ENCODE data around the gene DHRS7B. TPM values are rescaled to one million over a fixed set of nuclear protein-coding genes. Genes with fewer than 3 reads are reported as not detected.
"Not testable (repeated sequence)": the region's sequence is repeated elsewhere in the genome, so short reads cannot be mapped to it uniquely, and the experiment has no call there.

The DHRS7B gene
- total RNA-seq, 1 donor from 2014 or later = 20.2 TPM

- no peaks in the 10 kb centered on the region for H3K9me3 Mint-ChIP-seq (ENCODE audit: low read depth)
- no peak for DNase-seq (ENCODE audit: low spot score)
- H3K36me3 Mint-ChIP-seq (ENCODE audit: low read depth) = no peaks in the 10 kb centered on the region
- H3K27me3 Mint-ChIP-seq (ENCODE audit: low read depth) = peaks cover 13% of the 10 kb centered on the region
- H3K27ac Mint-ChIP-seq (ENCODE audit: unreplicated experiment) = no peak overlapping the region
- TF ChIP-seq CTCF (IDR thresholded peaks at IDR 0.05) = no peak
- H3K4me1 Mint-ChIP-seq (ENCODE audit: low read depth) = peaks cover 26% of the 10 kb centered on the region
- no peak overlapping the region for H3K4me3 Mint-ChIP-seq (ENCODE audit: unreplicated experiment)
Measured at GRCh38 chr17:21124086-21124485, 2.7 kb upstream of the DHRS7B start.

GRCh38 chr17:21124517-21124916 is 2.2 kb upstream of the DHRS7B start:
- H3K4me3 Mint-ChIP-seq (ENCODE audit: unreplicated experiment); DNase-seq (ENCODE audit: low spot score); H3K27ac Mint-ChIP-seq (ENCODE audit: unreplicated experiment); H3K36me3 Mint-ChIP-seq (ENCODE audit: low read depth); H3K9me3 Mint-ChIP-seq (ENCODE audit: low read depth): not testable (repeated sequence)
- peaks cover 26% of the 10 kb centered on the region for H3K4me1 Mint-ChIP-seq (ENCODE audit: low read depth)
- peaks cover 13% of the 10 kb centered on the region for H3K27me3 Mint-ChIP-seq (ENCODE audit: low read depth)

GRCh38 chr17:21125862-21126261 is 902 bp upstream of the DHRS7B start:
- no peak for DNase-seq (ENCODE audit: low spot score)
- peaks cover 20% of the 10 kb centered on the region for H3K4me1 Mint-ChIP-seq (ENCODE audit: low read depth)
- H3K27me3 Mint-ChIP-seq (ENCODE audit: low read depth) = peaks cover 13% of the 10 kb centered on the region
- no peaks in the 10 kb centered on the region for H3K36me3 Mint-ChIP-seq (ENCODE audit: low read depth)
- H3K9me3 Mint-ChIP-seq (ENCODE audit: low read depth) = no peaks in the 10 kb centered on the region
- H3K4me3 Mint-ChIP-seq (ENCODE audit: unreplicated experiment) = peak overlapping the region; percentile 95
- TF ChIP-seq CTCF (IDR thresholded peaks at IDR 0.05) = no peak
- no peak overlapping the region for H3K27ac Mint-ChIP-seq (ENCODE audit: unreplicated experiment)

GRCh38 chr17:21127509-21128077 is 829 bp downstream of the DHRS7B start:
- no peak for DNase-seq (ENCODE audit: low spot score)
- Mint-ChIP-seq H3K9me3 (ENCODE audit: low read depth) (no peaks in the 10 kb centered on the region), H3K4me1 (ENCODE audit: low read depth) (peaks cover 20% of the 10 kb centered on the region), H3K36me3 (ENCODE audit: low read depth) (no peaks in the 10 kb centered on the region), H3K27ac (ENCODE audit: unreplicated experiment) (peak overlapping the region; percentile 95), H3K4me3 (ENCODE audit: unreplicated experiment) (peak overlapping the region; percentile 95), H3K27me3 (ENCODE audit: low read depth) (peaks cover 13% of the 10 kb centered on the region)
- TF ChIP-seq CTCF (IDR thresholded peaks at IDR 0.05) = peak; percentile 16

- DNase-seq (ENCODE audit: low spot score) = no peak
- peak; percentile 84 for TF ChIP-seq CTCF (IDR thresholded peaks at IDR 0.05)
- Mint-ChIP-seq H3K27me3 (ENCODE audit: low read depth) (peaks cover 5% of the 10 kb centered on the region), H3K4me1 (ENCODE audit: low read depth) (peaks cover 20% of the 10 kb centered on the region), H3K36me3 (ENCODE audit: low read depth) (no peaks in the 10 kb centered on the region), H3K27ac (ENCODE audit: unreplicated experiment) (peak overlapping the region; percentile 2), H3K9me3 (ENCODE audit: low read depth) (no peaks in the 10 kb centered on the region), H3K4me3 (ENCODE audit: unreplicated experiment) (no peak overlapping the region)
Measured at GRCh38 chr17:21129023-21129681, 2.4 kb downstream of the DHRS7B start.

- Mint-ChIP-seq H3K27me3 (ENCODE audit: low read depth) (no peaks in the 10 kb centered on the region), H3K4me1 (ENCODE audit: low read depth) (peaks cover 19% of the 10 kb centered on the region), H3K9me3 (ENCODE audit: low read depth) (peaks cover 2% of the 10 kb centered on the region), H3K36me3 (ENCODE audit: low read depth) (no peaks in the 10 kb centered on the region), H3K4me3 (ENCODE audit: unreplicated experiment) (no peak overlapping the region), H3K27ac (ENCODE audit: unreplicated experiment) (no peak overlapping the region)
- no peak for TF ChIP-seq CTCF (IDR thresholded peaks at IDR 0.05)
- no peak for DNase-seq (ENCODE audit: low spot score)
Measured at GRCh38 chr17:21131137-21131536, 4.4 kb downstream of the DHRS7B start.
